Activated CD8-positive, alpha-beta memory T cell treated with anti-CD3 and anti-CD28 coated beads for 4 hours (primary cell): Measurements from ENCODE around the gene RPL12.
"Not testable (repeated sequence)": the region's sequence is repeated elsewhere in the genome, so short reads cannot be mapped to it uniquely, and the experiment has no call there.

Source experiments
- DNase-seq, 2 donors: peaks; one replicate each; pipeline ENCODE4 v3.0.0-alpha.2; 2020; ENCODE audit warnings: low read depth in 2 of 2

The RPL12 gene

GRCh38 chr9:127467621-127468020 is 16.4 kb upstream of the RPL12 start:
- no peak for DNase-seq

- DNase-seq, result not testable (repeated sequence)
These were observed 15.3 kb upstream of the RPL12 start for GRCh38 chr9:127466407-127466917.

DNA sequence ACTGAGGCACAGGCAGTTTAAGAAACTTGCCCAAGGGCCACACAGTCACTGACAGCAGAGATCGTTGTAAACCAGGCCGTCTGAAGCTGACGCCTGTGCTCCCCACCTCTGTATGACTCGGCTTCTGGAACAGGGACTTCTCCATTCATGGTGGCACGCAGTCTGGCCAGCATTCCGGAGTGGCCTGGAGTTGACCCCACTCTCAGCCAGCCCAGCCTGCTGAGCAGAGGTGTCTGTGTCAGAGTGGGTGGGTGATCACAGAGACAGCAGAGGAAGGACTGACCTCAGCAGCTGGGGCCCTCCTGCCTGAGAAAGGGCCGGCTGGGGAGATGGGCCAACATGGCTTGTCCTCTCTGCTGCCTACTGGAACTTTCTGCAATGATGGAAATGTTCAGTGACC is 12.7 kb upstream of the RPL12 start:
- no peak for DNase-seq

DNA sequence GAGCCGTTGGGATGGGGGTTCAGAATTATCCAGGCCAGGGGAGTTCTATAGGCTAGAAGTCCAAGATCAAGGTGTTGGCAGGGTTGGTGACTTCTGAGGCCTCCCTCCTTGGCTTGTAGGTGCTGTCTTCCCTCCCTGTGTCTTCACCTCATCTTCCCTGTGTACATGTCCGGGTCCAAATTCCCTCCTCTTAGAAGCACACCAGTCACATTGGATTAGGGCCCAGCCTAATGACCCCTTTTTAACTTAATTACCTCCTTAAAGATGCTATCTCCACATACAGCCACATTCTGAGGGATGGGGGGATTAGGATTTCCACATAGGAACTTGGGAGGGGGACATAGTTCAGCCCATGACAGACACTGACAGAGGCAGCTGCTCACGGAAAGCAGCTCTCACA is 12.2 kb upstream of the RPL12 start:
- DNase-seq, result no peak

DNA sequence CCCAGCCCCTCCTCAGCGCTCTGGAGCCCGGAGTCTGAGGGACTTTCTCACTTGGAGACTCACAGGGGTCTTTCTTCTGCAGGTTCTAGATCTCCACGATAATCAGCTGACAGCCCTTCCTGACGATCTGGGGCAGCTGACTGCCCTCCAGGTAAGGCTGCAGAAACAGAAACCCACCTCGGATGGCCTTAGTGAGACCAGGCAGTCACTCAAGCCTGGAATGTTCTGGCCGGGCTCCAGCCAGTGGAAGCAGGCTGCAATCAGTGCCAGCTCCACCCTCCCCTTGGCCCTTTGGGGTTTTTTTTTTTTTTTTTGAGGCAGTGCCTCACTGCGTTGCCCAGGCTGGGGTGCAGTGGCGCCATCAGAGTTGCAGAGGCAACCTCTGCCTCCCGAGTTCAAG is 7.7 kb upstream of the RPL12 start:
- no peak for DNase-seq

DNA sequence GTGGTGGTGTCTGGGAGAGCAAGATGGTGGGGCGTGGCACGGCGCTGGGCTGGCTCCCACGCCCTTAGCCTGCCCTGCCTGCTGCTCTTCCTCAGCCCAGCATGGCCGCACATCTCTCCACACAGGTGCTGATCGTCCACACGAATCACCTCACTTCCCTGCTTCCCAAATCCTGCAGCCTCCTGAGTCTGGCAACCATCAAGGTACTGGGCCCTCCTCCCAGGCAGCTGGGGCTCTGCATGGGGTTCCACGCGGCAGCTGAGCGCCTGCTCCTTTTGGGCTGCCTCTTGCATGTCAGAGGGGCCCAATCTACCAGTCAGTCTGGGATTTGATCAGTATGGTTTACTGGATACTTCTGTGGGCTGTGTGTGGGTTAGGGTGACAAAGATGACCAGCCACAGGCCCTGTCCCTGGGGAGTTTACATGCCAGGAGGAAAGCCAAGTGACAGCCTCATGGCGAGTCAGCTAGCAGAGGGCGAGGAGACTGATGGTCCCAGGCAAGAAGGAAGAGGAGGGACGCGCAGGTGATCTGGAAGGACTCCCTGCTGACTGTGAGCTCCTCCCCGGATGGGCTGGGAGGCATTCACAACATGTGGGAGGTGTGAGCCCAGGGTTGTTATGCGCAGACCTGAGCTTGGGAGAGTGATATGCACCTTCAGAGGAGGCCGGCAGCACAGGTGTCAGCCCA is 6.1 kb upstream of the RPL12 start:
- DNase-seq, result no peak

DNA sequence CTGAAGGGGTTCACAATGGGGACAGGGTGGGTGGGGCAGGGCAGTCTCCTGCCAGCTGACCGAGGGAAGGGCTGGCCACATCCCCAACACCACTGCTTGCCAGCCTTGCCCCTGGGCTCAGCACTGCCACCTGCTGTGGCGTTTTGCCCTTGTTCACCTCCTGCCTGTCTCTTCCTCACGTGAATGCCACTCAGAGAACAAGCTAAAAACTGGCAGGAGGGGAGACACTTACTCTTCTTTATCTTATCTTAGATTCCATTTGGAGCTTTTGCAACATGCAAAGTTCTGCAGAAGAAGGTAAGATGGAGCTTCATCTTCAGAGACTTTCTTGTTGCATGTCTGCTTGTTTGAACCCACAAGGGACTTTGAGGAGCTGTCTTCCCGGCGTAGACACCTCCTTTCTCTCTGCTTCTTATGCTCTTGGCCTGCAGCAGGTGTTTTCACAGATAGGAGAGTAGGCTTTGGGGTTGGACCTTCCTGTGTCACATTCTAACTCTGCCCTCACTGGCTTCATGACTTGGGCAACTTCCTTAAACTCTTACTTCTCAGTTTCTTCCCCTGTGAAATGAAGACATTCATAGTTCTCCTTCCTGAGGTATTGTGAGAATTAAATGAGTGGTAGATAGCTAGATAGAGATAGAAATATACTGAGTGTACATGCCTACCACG is 4.3 kb upstream of the RPL12 start:
- DNase-seq, result no peak

- DNase-seq, result no peak
These were observed 1.5 kb upstream of the RPL12 start for GRCh38 chr9:127452691-127453090.

- DNase-seq, result peak in 1 of 2 donors; percentile 25
These were observed 851 bp upstream of the RPL12 start for GRCh38 chr9:127451858-127452656.

DNA sequence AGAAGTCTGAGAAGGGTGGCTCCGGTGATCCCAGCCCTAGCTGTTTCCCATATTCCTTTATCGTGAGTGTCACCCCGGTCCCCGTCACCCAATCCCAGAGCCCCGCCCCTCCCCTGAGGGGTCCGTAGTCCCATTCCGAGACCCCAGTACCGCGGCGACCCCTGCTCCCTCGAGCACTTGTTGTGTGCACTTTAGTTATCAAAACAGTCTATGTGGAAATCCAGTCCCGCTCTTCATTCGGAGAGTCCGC is 327 bp upstream of the RPL12 start:
- DNase-seq, result no peak

DNA sequence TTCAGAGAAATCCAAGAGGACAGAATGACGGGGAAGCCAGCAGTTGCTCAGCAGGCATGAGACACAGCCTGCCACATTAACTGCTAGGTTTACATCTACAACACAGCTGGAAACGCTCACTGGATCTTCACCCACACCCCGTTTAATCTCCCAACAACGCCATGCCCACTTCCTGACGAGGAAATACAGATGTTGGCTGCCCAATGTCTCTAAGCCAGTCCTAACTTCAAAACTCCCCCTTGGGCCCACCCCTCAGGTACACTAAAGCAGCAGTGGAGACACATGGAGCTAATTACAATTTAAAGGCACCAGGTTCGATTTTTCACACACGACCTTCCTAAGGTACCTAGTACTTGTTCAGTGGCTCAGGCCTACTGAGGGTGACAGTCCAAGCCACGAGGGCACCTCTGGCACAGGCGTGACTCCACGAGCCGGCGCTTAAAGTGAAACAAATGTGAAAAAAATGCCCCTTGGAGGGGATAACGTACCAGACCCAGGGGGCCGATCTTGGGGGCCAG is 904 bp downstream of the RPL12 start:
- DNase-seq, result no peak

DNA sequence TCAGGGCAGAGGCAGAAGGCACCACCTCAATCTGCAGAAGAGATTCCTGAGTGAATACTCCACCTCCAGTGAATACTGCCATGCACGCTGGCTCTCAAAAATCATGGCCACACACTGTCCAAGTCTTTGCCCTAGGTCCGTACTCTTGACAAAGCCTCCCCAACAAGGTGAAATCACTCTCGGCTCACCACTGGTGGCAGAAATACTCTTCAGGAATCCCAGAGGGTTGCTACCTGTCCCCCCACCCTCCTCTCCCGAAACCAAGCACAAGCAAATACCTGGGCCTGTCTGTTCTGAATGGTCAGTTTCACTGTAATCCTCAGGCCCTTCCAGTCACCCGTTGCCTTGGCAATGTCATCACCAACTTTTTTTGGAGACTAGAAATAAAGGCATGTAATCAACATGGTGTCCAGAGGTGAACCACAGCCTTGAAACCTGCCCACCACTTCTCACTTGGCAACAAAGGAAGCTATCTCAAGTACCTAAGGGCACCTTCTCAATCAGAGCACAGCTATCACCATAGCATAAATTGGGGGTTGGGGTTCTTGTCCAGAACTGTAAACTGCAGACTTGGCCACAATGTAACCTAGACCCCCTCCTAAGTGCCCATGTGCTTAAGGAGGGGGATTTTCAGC is 1.8 kb downstream of the RPL12 start:
- no peak for DNase-seq

DNA sequence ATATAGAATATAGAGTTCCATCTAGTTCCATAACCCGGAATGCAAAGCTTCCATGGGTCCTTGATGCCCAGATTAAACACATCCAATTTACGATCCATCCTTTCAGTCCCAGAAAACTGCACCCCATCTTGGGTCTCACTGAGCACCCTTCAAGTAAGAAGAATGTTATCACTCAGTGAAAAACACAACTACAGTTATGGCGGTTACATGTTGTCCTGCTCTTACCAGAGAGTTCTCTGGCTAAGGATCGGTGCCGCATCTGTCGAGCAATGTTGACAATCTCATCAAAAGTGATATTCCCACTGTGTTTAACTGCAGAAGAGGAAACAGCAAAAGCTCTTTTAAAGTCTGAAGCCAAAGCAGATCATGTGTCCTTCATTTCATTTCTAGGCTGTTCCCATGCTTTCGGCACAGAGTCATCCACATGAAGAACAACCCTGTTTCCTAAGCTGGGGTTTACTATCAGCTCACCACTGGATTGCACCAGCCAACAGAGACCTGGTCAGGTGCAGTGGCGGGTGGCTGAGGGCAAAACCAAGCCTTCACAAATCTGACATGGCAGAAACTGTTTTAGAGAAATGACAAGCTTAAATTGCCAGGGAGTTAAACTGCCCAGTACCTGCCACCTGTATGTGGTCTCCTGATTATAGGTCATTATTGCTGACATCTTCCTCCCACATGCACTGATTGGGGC is 2.9 kb downstream of the RPL12 start:
- DNase-seq, result no peak

GRCh38 chr9:127447416-127448111 is 3.6 kb downstream of the RPL12 start:
- DNase-seq, result no peak

DNA sequence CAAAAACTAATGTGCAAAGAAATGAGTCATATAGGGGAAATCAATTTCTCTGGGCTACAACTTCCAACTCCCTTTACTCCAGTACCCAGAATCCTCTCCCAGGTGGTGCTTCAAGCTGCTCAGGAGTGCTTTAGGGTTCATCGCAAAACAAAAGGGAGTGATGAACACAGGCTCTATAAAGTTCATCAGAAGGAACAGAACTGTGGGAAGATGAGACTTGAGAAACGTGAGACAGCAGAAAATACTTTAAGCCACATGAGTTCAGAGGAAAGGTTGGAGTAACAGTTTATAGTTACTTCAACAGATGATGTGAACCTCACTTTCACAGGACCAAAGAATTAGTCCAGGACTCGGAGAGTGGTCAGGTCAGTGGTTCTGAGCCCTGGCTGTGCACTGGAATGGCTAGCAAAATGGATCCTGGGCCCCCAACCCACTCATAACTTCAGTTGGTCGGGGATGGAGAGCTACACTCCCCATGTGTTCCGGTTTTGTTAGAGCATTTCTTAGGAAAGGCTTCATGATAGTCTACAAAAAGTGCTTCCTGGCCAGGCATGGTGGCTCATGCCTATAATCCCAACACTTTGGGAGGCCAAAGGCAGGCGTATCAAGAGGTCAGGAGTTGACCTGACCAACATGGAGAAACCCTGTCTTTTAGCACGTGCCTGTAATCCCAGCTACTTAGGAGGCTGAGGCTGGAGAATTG is 4.3 kb downstream of the RPL12 start:
- no peak for DNase-seq

- DNase-seq, result no peak
These were observed 5.1 kb downstream of the RPL12 start for GRCh38 chr9:127445851-127446712.

DNA sequence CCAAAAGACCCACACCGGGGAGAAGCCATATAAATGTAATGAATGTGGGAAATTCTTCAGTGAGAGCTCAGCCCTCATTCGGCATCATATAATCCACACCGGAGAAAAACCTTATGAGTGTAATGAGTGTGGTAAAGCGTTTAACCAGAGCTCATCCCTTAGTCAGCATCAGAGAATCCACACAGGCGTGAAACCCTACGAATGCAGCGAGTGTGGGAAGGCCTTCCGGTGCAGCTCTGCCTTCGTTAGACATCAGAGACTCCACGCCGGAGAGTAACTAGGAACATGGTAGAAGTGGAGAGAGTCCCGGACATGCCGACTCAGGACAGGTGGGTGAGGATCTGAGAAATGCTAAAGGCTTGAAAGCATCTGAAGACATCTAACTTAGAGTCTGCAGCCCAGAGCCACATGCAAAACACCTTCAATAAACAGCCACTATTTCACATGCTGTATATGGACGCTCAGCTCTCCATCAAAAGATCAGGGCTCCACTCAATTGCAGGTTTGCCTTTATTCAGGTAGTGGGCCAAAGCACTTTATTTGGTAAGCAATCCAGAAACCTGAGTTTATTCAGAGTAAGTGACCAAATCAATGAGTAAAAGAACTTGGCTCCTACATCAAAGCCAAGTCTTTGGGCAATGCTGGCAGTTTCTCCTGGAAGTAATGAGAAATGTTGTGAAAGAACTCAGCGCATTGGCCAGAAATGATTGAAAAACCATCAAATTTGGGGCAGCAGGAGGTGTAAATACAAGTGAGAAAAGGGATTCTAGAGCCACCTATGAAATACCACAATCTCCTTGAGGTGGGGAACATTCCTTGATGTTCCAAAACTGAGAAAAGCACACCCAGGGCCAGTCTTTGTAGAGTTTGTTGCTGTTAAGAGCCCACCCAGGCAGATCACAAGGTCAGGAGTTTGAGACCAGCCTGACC is 6.0 kb downstream of the RPL12 start:
- DNase-seq, result no peak

DNA sequence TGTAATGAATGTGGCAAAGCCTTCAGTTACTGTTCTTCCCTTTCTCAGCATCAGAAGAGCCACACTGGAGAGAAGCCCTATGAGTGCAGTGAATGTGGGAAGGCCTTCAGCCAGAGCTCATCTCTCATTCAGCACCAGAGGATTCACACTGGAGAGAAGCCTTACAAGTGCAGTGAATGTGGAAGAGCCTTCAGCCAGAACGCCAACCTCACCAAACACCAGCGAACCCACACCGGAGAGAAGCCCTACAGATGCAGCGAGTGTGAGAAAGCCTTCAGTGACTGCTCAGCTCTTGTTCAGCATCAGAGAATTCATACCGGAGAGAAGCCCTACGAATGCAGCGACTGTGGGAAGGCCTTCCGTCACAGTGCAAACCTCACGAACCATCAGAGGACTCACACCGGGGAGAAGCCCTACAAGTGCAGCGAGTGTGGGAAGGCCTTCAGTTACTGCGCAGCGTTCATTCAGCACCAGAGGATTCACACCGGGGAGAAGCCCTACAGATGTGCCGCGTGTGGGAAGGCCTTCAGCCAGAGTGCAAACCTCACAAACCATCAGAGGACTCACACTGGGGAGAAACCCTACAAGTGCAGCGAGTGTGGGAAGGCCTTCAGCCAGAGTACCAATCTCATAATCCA is 6.8 kb downstream of the RPL12 start:
- no peak for DNase-seq
